ENCODE results near the gene CTAGE4.
"Not testable (repeated sequence)": the region's sequence is repeated elsewhere in the genome, so short reads cannot be mapped to it uniquely, and the experiment has no call there.

DNA sequence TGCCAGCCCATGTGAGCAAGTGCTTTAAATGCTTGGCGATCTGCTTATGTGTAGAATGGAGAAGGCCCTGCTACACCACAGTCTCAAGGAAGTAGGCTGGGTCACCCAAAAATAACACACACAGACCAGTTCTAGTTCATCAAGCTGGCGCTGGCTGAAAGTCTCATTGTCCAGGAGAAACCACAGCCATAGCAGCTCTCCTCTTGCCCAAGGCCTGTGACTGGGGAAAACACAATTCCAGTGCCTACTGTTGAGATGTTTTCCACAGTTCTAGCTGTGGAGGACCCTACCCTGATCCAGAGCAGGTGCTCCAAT is 4.1 kb upstream of the CTAGE4 start:
- TF ChIP-seq, protein P1, sequence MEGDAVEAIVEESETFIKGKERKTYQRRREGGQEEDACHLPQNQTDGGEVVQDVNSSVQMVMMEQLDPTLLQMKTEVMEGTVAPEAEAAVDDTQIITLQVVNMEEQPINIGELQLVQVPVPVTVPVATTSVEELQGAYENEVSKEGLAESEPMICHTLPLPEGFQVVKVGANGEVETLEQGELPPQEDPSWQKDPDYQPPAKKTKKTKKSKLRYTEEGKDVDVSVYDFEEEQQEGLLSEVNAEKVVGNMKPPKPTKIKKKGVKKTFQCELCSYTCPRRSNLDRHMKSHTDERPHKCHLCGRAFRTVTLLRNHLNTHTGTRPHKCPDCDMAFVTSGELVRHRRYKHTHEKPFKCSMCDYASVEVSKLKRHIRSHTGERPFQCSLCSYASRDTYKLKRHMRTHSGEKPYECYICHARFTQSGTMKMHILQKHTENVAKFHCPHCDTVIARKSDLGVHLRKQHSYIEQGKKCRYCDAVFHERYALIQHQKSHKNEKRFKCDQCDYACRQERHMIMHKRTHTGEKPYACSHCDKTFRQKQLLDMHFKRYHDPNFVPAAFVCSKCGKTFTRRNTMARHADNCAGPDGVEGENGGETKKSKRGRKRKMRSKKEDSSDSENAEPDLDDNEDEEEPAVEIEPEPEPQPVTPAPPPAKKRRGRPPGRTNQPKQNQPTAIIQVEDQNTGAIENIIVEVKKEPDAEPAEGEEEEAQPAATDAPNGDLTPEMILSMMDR (IDR thresholded peaks at IDR 0.05), result not testable (repeated sequence)
- TF ChIP-seq EZH2, EZH2phosphoT487 (IDR thresholded peaks at IDR 0.05): not testable (repeated sequence)
